ENCODE measurements around the gene GZMB. TPM values are rescaled to one million over a fixed set of nuclear protein-coding genes. Genes with fewer than 3 reads are reported as not detected.
"Not testable (repeated sequence)": the region's sequence is repeated elsewhere in the genome, so short reads cannot be mapped to it uniquely, and the experiment has no call there.

GZMB gene
- total RNA-seq, 1 donor from 2014 or later: not detected

GRCh38 chr14:24664366-24664765 is 30.4 kb upstream of the GZMB start:
- no peak for FAIRE-seq
- Histone ChIP-seq H3K4me1 (ENCODE audit: insufficient read depth, low read length) (no peaks in the 10 kb centered on the region), H3K36me3 (ENCODE audit: insufficient read depth, low read length) (no peaks in the 10 kb centered on the region), H3K4me3 (ENCODE audit: insufficient read depth, low read depth, low read length) (no peak overlapping the region), H3K79me2 (ENCODE audit: insufficient read depth, low read length) (no peaks in the 10 kb centered on the region), H4K20me1 (ENCODE audit: insufficient read depth, low read length) (no peaks in the 10 kb centered on the region), H3K9me3 (ENCODE audit: insufficient read depth, low read depth, low read length) (no peaks in the 10 kb centered on the region), H3K4me2 (ENCODE audit: low read length) (no peak overlapping the region), H3K27ac (ENCODE audit: low read depth, low read length) (no peak overlapping the region), H3K27me3 (ENCODE audit: insufficient read depth, low read length) (no peaks in the 10 kb centered on the region), H2AFZ (ENCODE audit: low read depth, low read length) (no peak overlapping the region), H3K9ac (ENCODE audit: low read length) (no peak overlapping the region)
- TF ChIP-seq CTCF (IDR thresholded peaks at IDR 0.05; ENCODE audit: insufficient read depth, low read depth, low read length) (no peak), EZH2 (IDR thresholded peaks at IDR 0.05; ENCODE audit: insufficient read depth, low read length) (no peak)
- Mint-ChIP-seq H3K27me3 (ENCODE audit: low read depth, unreplicated experiment) (peaks cover 16% of the 10 kb centered on the region), H3K27ac (ENCODE audit: unreplicated experiment) (no peak overlapping the region), H3K4me1 (ENCODE audit: low read depth, unreplicated experiment) (no peaks in the 10 kb centered on the region), H3K9me3 (ENCODE audit: unreplicated experiment) (peaks cover 5% of the 10 kb centered on the region), H3K36me3 (ENCODE audit: low read depth, unreplicated experiment) (no peaks in the 10 kb centered on the region), H3K4me3 (ENCODE audit: unreplicated experiment) (no peak overlapping the region)
- DNase-seq (ENCODE audit: low read depth): no peak

GRCh38 chr14:24662753-24663152 is 28.8 kb upstream of the GZMB start:
- no peak overlapping the region for H2AFZ ChIP-seq (ENCODE audit: low read depth, low read length)
- no peak for DNase-seq (ENCODE audit: low read depth)
- no peaks in the 10 kb centered on the region for H4K20me1 ChIP-seq (ENCODE audit: insufficient read depth, low read length)
- no peaks in the 10 kb centered on the region for H3K36me3 Mint-ChIP-seq (ENCODE audit: low read depth, unreplicated experiment)
- no peak for TF ChIP-seq EZH2 (IDR thresholded peaks at IDR 0.05; ENCODE audit: insufficient read depth, low read length)
- TF ChIP-seq CTCF (IDR thresholded peaks at IDR 0.05; ENCODE audit: insufficient read depth, low read depth, low read length): no peak
- H3K4me3 ChIP-seq (ENCODE audit: insufficient read depth, low read depth, low read length): no peak overlapping the region
- H3K27ac ChIP-seq (ENCODE audit: low read depth, low read length): no peak overlapping the region
- no peak overlapping the region for H3K27ac Mint-ChIP-seq (ENCODE audit: unreplicated experiment)
- H3K27me3 ChIP-seq (ENCODE audit: insufficient read depth, low read length): no peaks in the 10 kb centered on the region
- H3K27me3 Mint-ChIP-seq (ENCODE audit: low read depth, unreplicated experiment): peaks cover 14% of the 10 kb centered on the region
- no peaks in the 10 kb centered on the region for H3K79me2 ChIP-seq (ENCODE audit: insufficient read depth, low read length)
- no peak overlapping the region for H3K4me3 Mint-ChIP-seq (ENCODE audit: unreplicated experiment)
- no peak overlapping the region for H3K4me2 ChIP-seq (ENCODE audit: low read length)
- no peaks in the 10 kb centered on the region for H3K4me1 Mint-ChIP-seq (ENCODE audit: low read depth, unreplicated experiment)
- no peaks in the 10 kb centered on the region for H3K36me3 ChIP-seq (ENCODE audit: insufficient read depth, low read length)
- H3K9ac ChIP-seq (ENCODE audit: low read length): no peak overlapping the region
- peaks cover 5% of the 10 kb centered on the region for H3K9me3 Mint-ChIP-seq (ENCODE audit: unreplicated experiment)
- FAIRE-seq: no peak
- no peaks in the 10 kb centered on the region for H3K9me3 ChIP-seq (ENCODE audit: insufficient read depth, low read depth, low read length)
- H3K4me1 ChIP-seq (ENCODE audit: insufficient read depth, low read length): no peaks in the 10 kb centered on the region

- Mint-ChIP-seq H3K27me3 (ENCODE audit: low read depth, unreplicated experiment) (peaks cover 15% of the 10 kb centered on the region), H3K27ac (ENCODE audit: unreplicated experiment) (no peak overlapping the region), H3K9me3 (ENCODE audit: unreplicated experiment) (peaks cover 3% of the 10 kb centered on the region), H3K36me3 (ENCODE audit: low read depth, unreplicated experiment) (no peaks in the 10 kb centered on the region), H3K4me3 (ENCODE audit: unreplicated experiment) (no peak overlapping the region), H3K4me1 (ENCODE audit: low read depth, unreplicated experiment) (no peaks in the 10 kb centered on the region)
- Histone ChIP-seq H3K4me1 (ENCODE audit: insufficient read depth, low read length) (no peaks in the 10 kb centered on the region), H3K27me3 (ENCODE audit: insufficient read depth, low read length) (no peaks in the 10 kb centered on the region), H3K36me3 (ENCODE audit: insufficient read depth, low read length) (no peaks in the 10 kb centered on the region), H4K20me1 (ENCODE audit: insufficient read depth, low read length) (no peaks in the 10 kb centered on the region), H3K4me3 (ENCODE audit: insufficient read depth, low read depth, low read length) (no peak overlapping the region), H3K79me2 (ENCODE audit: insufficient read depth, low read length) (no peaks in the 10 kb centered on the region), H3K4me2 (ENCODE audit: low read length) (no peak overlapping the region), H2AFZ (ENCODE audit: low read depth, low read length) (no peak overlapping the region), H3K9me3 (ENCODE audit: insufficient read depth, low read depth, low read length) (no peaks in the 10 kb centered on the region), H3K27ac (ENCODE audit: low read depth, low read length) (no peak overlapping the region), H3K9ac (ENCODE audit: low read length) (no peak overlapping the region)
- TF ChIP-seq EZH2 (IDR thresholded peaks at IDR 0.05; ENCODE audit: insufficient read depth, low read length) (no peak), CTCF (IDR thresholded peaks at IDR 0.05; ENCODE audit: insufficient read depth, low read depth, low read length) (no peak)
- DNase-seq (ENCODE audit: low read depth) (no peak), FAIRE-seq (no peak)
Measured at GRCh38 chr14:24659916-24660570, 26.1 kb upstream of the GZMB start.

- H3K4me3 Mint-ChIP-seq (ENCODE audit: unreplicated experiment); H3K4me1 ChIP-seq (ENCODE audit: insufficient read depth, low read length); H3K9ac ChIP-seq (ENCODE audit: low read length); H3K9me3 Mint-ChIP-seq (ENCODE audit: unreplicated experiment); H3K4me1 Mint-ChIP-seq (ENCODE audit: low read depth, unreplicated experiment); H3K36me3 Mint-ChIP-seq (ENCODE audit: low read depth, unreplicated experiment); H3K4me3 ChIP-seq (ENCODE audit: insufficient read depth, low read depth, low read length); DNase-seq (ENCODE audit: low read depth); H4K20me1 ChIP-seq (ENCODE audit: insufficient read depth, low read length); H3K27me3 ChIP-seq (ENCODE audit: insufficient read depth, low read length); H3K9me3 ChIP-seq (ENCODE audit: insufficient read depth, low read depth, low read length); H3K79me2 ChIP-seq (ENCODE audit: insufficient read depth, low read length); H3K27me3 Mint-ChIP-seq (ENCODE audit: low read depth, unreplicated experiment); H3K27ac ChIP-seq (ENCODE audit: low read depth, low read length); H3K4me2 ChIP-seq (ENCODE audit: low read length); H3K36me3 ChIP-seq (ENCODE audit: insufficient read depth, low read length); H3K27ac Mint-ChIP-seq (ENCODE audit: unreplicated experiment); FAIRE-seq; H2AFZ ChIP-seq (ENCODE audit: low read depth, low read length): not testable (repeated sequence)
Measured at GRCh38 chr14:24648361-24648760, 14.4 kb upstream of the GZMB start.

Measured in astrocyte (in vitro differentiated cells and primary cell).